ENCODE measurements around the gene TCOF1. TPM values are rescaled to one million over a fixed set of nuclear protein-coding genes. Genes with fewer than 3 reads are reported as not detected.

The TCOF1 gene
- total RNA-seq, 2 experiments from 2014 or later: 91.3 to 95.0 TPM

DNA sequence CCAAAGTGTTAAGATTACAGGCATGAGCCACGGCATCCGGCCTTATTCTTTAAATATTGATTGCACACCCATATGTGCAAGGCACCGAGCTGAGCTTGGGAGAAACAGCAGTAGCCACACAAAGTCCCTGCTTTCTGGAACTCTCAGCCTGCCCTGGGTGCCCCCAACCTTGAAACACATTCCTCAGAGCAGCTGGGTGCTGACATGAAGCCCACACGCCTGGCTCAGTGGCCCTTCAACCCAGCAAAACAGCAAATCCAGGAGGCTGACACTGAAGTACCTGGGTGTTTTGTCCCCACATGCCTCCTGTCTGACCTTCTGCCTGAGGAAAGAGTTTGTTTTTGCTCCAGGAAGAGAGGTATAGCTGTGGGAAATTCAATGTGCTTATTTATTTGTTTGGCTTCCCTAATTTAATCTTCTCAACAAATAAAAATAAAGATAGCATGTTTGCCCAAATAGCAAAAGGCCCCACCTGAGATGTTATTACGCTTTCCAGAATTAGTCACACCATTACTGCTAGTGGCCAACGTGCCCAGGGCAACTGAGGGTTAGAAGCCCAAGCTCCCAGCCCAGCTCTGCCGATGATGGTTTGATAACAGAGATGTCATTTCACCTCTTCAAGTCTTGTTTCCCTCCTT is 13.4 kb upstream of the TCOF1 start:
- no peak overlapping the region for H3K27ac Mint-ChIP-seq
- no peaks in the 10 kb centered on the region for H3K36me3 Mint-ChIP-seq
- no peaks in the 10 kb centered on the region for H3K27me3 Mint-ChIP-seq
- CTCF ChIA-PET: no interaction called here
- POLR2A ChIA-PET: interaction anchor here (0.7 kb wide), 1 partner anchor 15 kb away, joined by 3 read pairs; no protein-coding TSS in a partner anchor
- intact Hi-C loops (cut with micrococcal nuclease): no loop called here
- no peak for DNase-seq
- no peak overlapping the region for H3K4me3 Mint-ChIP-seq
- H3K4me1 Mint-ChIP-seq (ENCODE audit: low read depth): peaks cover 2% of the 10 kb centered on the region
- H3K9me3 Mint-ChIP-seq: no peaks in the 10 kb centered on the region

DNA sequence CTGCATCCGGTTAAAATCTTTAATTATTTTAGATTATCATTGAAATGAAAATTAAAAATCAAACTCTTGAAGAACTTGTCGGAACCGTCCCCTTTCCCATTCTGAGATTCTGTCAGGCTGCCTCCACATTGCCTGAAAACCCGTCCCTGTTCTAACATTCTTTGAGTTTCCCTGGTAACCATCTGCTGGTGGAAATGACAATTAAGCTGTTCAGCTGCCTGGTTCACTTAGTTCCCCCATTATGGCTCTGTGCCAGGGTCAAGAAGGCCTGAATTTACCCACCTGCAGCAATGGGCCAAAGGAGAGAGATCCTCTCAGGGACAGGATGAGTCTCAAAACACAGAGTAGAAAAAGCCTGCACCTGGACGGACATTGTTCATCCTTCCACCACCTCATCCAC is 11.8 kb upstream of the TCOF1 start:
- Mint-ChIP-seq H3K27ac (no peak overlapping the region), H3K4me1 (ENCODE audit: low read depth) (peaks cover 6% of the 10 kb centered on the region), H3K27me3 (no peaks in the 10 kb centered on the region), H3K9me3 (no peaks in the 10 kb centered on the region), H3K36me3 (no peaks in the 10 kb centered on the region), H3K4me3 (no peak overlapping the region)
- no peak for DNase-seq
- ChIA-PET POLR2A (no interaction called here), CTCF (no interaction called here)
- intact Hi-C loops (cut with micrococcal nuclease): no loop called here

DNA sequence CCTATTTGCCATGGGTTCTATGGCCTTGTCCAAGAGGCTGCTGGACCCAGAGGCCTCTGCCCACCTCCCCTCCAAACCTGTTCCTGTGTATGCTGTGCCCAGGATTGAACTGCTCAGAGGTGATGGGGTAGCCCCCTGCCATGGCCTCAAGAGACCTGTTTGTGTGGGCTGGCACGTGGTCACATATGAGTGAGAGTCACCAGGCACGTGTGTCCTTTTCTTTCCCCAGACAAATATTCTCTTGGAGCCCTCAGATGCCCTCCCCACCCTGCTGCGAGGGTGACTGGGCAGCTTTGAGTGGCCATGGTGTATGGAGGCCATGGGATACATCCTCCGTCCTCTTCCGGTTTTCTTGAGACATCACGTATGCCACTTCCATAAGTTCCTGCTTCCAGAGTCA is 10.9 kb upstream of the TCOF1 start:
- Mint-ChIP-seq H3K4me1 (ENCODE audit: low read depth) (peaks cover 12% of the 10 kb centered on the region), H3K36me3 (no peaks in the 10 kb centered on the region), H3K4me3 (no peak overlapping the region), H3K9me3 (no peaks in the 10 kb centered on the region), H3K27ac (no peak overlapping the region), H3K27me3 (no peaks in the 10 kb centered on the region)
- DNase-seq: no peak
- intact Hi-C loops (cut with micrococcal nuclease): no loop called here
- POLR2A ChIA-PET: no interaction called here
- CTCF ChIA-PET: interaction anchor here (1.6 kb wide), 1 partner anchor 38 kb away, joined by 4 read pairs; no protein-coding TSS in a partner anchor

- Mint-ChIP-seq H3K9me3 (no peaks in the 10 kb centered on the region), H3K27ac (no peak overlapping the region), H3K4me3 (no peak overlapping the region), H3K27me3 (no peaks in the 10 kb centered on the region), H3K4me1 (ENCODE audit: low read depth) (peaks cover 12% of the 10 kb centered on the region), H3K36me3 (no peaks in the 10 kb centered on the region)
- POLR2A ChIA-PET: no interaction called here
- no peak for DNase-seq
- CTCF ChIA-PET: interaction anchor here (1.6 kb wide), 1 partner anchor 39 kb away, joined by 4 read pairs; no protein-coding TSS in a partner anchor
- intact Hi-C loops (cut with micrococcal nuclease): no loop called here
These were observed 10.5 kb upstream of the TCOF1 start for GRCh38 chr5:150347003-150347402.

GRCh38 chr5:150347451-150347850 is 10.0 kb upstream of the TCOF1 start:
- no peaks in the 10 kb centered on the region for H3K27me3 Mint-ChIP-seq
- CTCF ChIA-PET: interaction anchor here (1.4 to 1.6 kb wide), 2 partner anchors 11 to 39 kb away, joined by 3 to 4 read pairs; no protein-coding TSS in a partner anchor
- no peak overlapping the region for H3K27ac Mint-ChIP-seq
- POLR2A ChIA-PET: no interaction called here
- no peak overlapping the region for H3K4me3 Mint-ChIP-seq
- DNase-seq: no peak
- no peaks in the 10 kb centered on the region for H3K9me3 Mint-ChIP-seq
- peaks cover 12% of the 10 kb centered on the region for H3K4me1 Mint-ChIP-seq (ENCODE audit: low read depth)
- intact Hi-C loops (cut with micrococcal nuclease): no loop called here
- H3K36me3 Mint-ChIP-seq: no peaks in the 10 kb centered on the region

GRCh38 chr5:150349681-150350275 is 7.7 kb upstream of the TCOF1 start:
- no peaks in the 10 kb centered on the region for H3K27me3 Mint-ChIP-seq
- intact Hi-C loops (cut with micrococcal nuclease): loop anchor here (1.0 kb wide), 1 partner anchor 188 kb away; no protein-coding TSS in a partner anchor
- H3K27ac Mint-ChIP-seq: no peak overlapping the region
- no peak for DNase-seq
- CTCF ChIA-PET: interaction anchor here (0.9 to 2.3 kb wide), 6 partner anchors 13 to 220 kb away, joined by 3 to 11 read pairs (median 6); no protein-coding TSS in a partner anchor
- no peaks in the 10 kb centered on the region for H3K9me3 Mint-ChIP-seq
- H3K36me3 Mint-ChIP-seq: no peaks in the 10 kb centered on the region
- POLR2A ChIA-PET: no interaction called here
- H3K4me1 Mint-ChIP-seq (ENCODE audit: low read depth): peaks cover 12% of the 10 kb centered on the region
- H3K4me3 Mint-ChIP-seq: no peak overlapping the region

GRCh38 chr5:150350524-150351344 is 6.8 kb upstream of the TCOF1 start:
- intact Hi-C loops (cut with micrococcal nuclease): loop anchor here (1.0 kb wide), 1 partner anchor 189 kb away; no protein-coding TSS in a partner anchor
- POLR2A ChIA-PET: no interaction called here

DNA sequence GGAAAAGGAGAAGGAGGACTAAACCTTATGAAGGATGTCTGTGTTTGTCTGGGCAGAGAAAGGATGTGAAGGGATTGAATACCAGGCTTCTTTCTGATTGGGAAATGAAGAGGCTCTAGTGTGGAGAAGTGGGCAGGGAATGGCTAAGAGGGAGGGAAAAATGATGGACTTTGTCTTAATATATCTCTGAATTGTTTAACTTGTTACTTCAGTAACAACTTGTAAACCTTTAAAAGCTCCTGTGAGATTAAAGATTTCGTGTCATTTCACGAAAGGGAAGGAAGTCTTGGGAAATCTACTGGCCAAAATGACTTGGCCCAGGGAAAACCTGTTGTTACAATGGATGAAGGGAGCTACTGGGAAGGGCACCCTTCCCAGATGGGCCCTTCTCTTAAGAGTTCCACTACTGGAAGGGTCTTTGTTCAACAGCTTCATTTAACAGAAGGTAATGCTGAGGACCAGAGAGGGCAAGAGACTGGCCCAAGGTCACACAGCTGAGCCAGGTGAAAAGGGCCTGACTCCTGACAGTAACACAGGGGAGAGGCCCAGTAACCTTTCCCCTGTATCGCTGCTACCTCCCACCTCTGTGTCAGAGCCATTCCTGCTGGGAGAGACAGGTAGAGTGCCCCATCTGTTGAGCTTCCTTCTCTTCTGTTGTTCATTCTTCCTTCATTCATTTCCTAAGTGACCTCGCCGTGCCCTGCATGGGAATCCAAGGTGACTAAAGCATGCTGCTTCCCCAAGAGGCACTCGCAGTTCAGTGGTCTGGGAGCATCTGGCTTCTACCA is 5.1 kb upstream of the TCOF1 start:
- ChIA-PET CTCF (interaction anchor here (1.0 to 2.3 kb wide), 7 partner anchors 10 to 224 kb away, joined by 3 to 11 read pairs (median 4); partner anchors contain the start of gene CD74), POLR2A (no interaction called here)
- Mint-ChIP-seq H3K4me3 (no peak overlapping the region), H3K36me3 (no peaks in the 10 kb centered on the region), H3K27me3 (no peaks in the 10 kb centered on the region), H3K9me3 (no peaks in the 10 kb centered on the region), H3K27ac (no peak overlapping the region), H3K4me1 (ENCODE audit: low read depth) (peaks cover 14% of the 10 kb centered on the region)
- intact Hi-C loops (cut with micrococcal nuclease): no loop called here
- DNase-seq: no peak

More at GRCh38 chr5:150350524-150351344, 6.8 kb upstream of the TCOF1 start:
- Mint-ChIP-seq H3K4me1 (ENCODE audit: low read depth) (peaks cover 12% of the 10 kb centered on the region), H3K4me3 (no peak overlapping the region), H3K27me3 (no peaks in the 10 kb centered on the region), H3K9me3 (no peaks in the 10 kb centered on the region), H3K27ac (peak overlapping the region; percentile 46), H3K36me3 (no peaks in the 10 kb centered on the region)
- DNase-seq: peak; percentile 77
- CTCF ChIA-PET: interaction anchor here (0.6 to 2.3 kb wide), 15 partner anchors 8 to 223 kb away, joined by 3 to 11 read pairs (median 3); no protein-coding TSS in a partner anchor

DNA sequence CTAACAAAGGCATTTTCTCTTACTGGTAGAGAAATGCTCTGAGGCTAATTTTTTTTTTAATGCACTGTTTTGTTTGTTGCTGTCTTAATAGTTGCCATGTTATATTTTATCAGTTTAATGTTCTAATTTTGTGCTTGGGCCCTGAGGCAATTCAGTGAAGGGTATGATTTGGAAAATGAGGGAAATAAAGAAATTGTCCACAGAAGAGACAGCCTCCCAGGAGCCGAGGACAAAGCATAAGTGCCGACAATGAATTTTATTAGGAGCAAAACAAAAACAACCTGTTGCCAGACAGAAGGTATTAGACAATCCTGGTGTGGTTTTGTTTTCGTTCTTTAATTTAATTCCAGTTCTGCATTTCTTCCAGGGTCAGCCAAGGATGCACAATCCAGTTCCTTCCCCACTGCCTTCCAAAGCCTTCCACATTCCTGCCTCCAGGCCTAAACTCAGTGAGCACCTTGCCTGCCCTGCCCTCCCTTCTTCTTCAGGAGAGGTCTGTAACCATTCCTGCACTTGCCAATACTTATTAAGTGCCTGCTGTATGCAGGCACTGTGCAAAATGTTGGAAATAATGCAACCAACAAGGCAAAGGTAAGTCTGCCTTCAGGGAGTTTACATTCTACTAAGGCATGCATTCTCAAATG is 4.3 kb upstream of the TCOF1 start:
- Mint-ChIP-seq H3K36me3 (no peaks in the 10 kb centered on the region), H3K4me3 (no peak overlapping the region), H3K27me3 (no peaks in the 10 kb centered on the region), H3K27ac (no peak overlapping the region), H3K9me3 (no peaks in the 10 kb centered on the region), H3K4me1 (ENCODE audit: low read depth) (peaks cover 14% of the 10 kb centered on the region)
- DNase-seq: no peak
- ChIA-PET CTCF (no interaction called here), POLR2A (no interaction called here)
- intact Hi-C loops (cut with micrococcal nuclease): no loop called here

- ChIA-PET CTCF (interaction anchor here (1.3 kb wide), 1 partner anchor 83 kb away, joined by 3 read pairs; no protein-coding TSS in a partner anchor), POLR2A (no interaction called here)
- no peaks in the 10 kb centered on the region for H3K9me3 Mint-ChIP-seq
- H3K27me3 Mint-ChIP-seq: no peaks in the 10 kb centered on the region
- H3K4me3 Mint-ChIP-seq: no peak overlapping the region
- intact Hi-C loops (cut with micrococcal nuclease): loop anchor here (5.0 kb wide), 3 partner anchors 353 to 897 kb away; partner anchors contain the start of genes GM2A, HMGXB3, PPARGC1B and TIGD6
- H3K27ac Mint-ChIP-seq: no peak overlapping the region
- H3K36me3 Mint-ChIP-seq: peaks cover 12% of the 10 kb centered on the region
- peaks cover 29% of the 10 kb centered on the region for H3K4me1 Mint-ChIP-seq (ENCODE audit: low read depth)
- DNase-seq: no peak
These were observed 1.7 kb upstream of the TCOF1 start for GRCh38 chr5:150355791-150356190.
